GM18511 (cell line): ENCODE data around the gene PZP.
"Not testable (repeated sequence)": the region's sequence is repeated elsewhere in the genome, so short reads cannot be mapped to it uniquely, and the experiment has no call there.

ENCODE experiments used
- ATAC-seq: cut with Tn5 transposase; IDR thresholded peaks from one replicate; pipeline ENCODE4 v1.9.1; 2021; ENCODE audit warnings: mild to moderate bottlenecking, moderate library complexity; ENCODE audit not compliant: unreplicated experiment

PZP gene

DNA sequence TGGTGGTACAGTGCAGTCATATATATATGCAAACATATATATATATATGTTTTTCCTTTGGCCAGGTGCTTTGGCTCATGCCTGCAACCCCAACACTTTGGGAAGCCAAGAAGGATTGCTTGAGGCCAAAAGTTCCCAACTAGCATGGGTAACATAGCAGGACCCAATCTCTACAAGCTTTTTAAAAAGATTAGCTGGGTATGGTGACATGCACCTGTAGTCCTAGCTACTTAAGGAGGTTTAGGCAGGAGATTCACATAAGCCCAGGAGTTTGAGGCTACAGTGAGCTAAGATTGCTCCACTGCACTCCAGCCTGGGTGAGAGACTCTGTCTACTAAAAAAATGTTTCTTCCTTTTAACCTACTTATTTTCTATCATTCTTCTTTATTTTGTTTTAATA lies 10.2 kb downstream of the PZP start:
- no peak for ATAC-seq

DNA sequence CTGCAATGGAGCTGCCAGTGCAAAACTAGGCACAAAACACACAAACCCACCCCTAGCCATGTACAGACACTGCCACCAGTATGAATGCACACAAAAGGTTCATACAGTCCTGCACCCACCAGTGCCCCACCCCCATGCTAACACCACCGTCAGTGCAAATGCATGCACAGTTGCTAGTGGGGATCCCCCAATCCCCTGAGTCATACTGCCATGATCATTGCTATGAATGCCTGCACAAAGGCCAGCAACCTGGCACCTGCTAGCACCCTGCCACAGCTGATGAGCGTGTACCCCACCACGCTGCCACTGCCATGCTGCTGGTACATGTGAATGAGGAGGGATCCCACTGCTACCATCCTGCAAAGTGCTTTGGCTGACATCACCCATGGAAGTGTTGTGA lies 23.9 kb downstream of the PZP start:
- ATAC-seq, result no peak

DNA sequence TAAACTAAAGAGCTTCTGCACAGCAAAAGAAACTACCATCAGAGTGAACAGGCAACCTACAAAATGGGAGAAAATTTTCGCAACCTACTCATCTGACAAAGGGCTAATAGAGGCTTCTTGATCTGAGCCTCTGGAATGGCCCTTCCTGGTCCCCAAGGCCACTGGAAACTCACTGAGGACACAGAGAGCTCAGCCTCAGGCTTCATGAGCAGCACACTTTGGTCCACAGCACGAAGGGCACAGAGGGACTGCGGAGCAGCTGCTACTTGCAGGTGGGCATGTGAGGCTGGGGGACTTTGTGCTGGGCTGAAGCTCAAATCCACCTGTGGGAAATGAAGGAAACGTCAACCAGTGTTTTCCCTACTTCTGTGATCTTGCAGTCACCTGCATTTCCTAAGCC lies 27.4 kb downstream of the PZP start:
- no peak for ATAC-seq

GRCh38 chr12:9179781-9180180 lies 28.4 kb downstream of the PZP start:
- ATAC-seq, result no peak

DNA sequence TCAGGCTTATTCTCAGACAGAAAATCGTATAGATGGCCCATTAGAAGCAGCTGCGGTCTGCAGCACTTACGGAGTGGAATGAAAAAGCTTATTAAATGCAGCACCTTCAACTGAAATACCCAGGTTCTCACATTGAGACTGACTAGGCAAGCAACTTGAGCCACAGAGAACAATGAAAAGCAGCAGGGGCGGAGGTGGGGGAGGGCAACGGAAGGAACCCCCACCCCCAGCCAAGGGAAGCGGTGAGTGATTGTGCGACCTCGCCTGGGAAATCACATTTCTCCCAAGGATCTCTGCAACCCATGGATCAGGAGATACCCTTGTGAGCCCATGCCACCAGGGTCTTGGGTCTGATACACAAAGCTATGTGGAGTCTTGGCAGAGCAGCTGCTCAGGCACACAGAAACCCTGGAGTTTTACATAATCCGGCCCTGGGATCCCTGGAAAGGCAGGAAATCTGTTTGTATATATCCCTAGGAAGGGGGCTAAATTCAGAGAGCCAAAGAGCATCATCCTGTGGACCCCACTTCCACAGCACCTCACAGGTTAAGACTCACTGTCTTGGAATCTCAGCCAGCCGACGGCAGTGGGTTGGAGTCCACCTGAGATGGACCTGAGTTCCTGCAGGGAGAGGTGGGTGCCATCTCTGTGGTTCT lies 38.1 kb downstream of the PZP start:
- ATAC-seq, result no peak

DNA sequence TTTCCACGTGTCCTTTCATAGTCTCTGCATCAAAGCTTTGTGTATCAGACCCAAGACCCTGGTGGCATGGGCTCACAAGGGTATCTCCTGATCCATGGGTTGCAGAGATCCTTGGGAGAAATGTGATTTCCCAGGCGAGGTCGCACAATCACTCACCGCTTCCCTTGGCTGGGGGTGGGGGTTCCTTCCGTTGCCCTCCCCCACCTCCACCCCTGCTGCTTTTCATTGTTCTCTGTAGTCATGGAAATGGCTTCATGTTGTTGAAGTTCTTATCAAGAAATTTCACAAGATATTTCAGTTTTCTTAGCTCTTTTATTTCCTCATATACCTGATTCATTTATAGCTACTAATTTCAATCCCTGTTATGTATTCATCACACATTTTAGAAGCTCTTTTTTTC lies 40.9 kb downstream of the PZP start:
- not testable (repeated sequence) for ATAC-seq

DNA sequence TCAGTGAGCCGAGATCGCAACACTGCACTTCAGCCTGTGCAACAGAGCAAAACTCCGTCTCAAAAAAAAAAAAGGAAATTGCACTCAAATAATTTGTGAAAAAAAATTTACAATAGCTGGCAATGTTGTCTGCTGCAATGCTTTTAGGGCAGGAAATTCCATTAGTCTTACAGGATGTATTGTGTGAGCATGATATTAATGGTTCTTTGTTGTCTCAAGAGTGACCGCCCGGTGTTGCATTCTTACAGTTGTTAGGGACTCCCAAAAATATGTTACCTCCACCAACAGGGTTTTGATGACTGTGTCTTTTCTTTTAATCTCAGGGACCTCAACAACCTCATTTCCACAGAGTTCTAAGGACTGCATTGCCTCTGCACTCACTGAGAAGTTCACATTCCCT lies 44.8 kb downstream of the PZP start:
- ATAC-seq, result no peak

GRCh38 chr12:9156119-9156518 lies 52.1 kb downstream of the PZP start:
- no peak for ATAC-seq

DNA sequence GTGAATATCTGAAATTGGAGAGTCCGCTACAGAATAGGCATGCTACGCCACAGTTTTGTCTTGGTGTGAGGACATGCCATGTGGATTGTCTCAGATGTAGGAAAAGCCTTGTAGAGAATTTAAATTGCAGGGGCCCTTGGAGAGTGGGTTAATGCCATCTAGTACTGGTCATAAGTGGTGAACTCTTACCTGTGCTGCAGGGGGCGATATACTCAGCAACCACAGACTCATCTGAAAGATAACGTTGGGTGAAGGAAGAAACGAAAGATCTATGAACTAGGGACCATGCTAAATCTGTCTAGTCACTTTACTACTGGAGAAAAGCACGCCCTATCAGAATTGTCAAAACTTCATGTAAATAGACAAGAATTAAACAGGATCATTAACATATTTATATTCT lies 58.8 kb downstream of the PZP start:
- no peak for ATAC-seq

GRCh38 chr12:9148926-9149325 lies 59.3 kb downstream of the PZP start:
- no peak for ATAC-seq

- no peak for ATAC-seq
Measured at GRCh38 chr12:9147461-9147860, 60.7 kb downstream of the PZP start.

DNA sequence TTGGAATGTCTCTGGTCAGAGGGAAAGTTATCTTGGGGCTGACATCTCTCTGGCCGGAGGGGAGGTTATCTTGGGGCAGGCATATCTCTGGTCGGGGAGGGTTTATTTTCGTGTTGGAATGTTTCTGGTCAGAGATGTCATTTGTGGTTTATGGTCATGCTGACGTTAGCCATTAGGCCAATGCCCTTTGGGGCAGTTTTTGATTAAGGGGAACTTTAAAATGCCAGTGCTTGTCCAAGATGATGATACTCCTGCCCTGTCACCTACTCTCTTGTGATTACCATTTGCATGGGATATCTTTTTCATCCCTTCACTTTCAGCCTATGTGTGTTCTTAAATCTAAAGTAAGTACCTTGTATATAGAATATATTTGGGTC lies 63.5 kb downstream of the PZP start:
- no peak for ATAC-seq

GRCh38 chr12:9143929-9144729 lies 64.1 kb downstream of the PZP start:
- ATAC-seq, result no peak

DNA sequence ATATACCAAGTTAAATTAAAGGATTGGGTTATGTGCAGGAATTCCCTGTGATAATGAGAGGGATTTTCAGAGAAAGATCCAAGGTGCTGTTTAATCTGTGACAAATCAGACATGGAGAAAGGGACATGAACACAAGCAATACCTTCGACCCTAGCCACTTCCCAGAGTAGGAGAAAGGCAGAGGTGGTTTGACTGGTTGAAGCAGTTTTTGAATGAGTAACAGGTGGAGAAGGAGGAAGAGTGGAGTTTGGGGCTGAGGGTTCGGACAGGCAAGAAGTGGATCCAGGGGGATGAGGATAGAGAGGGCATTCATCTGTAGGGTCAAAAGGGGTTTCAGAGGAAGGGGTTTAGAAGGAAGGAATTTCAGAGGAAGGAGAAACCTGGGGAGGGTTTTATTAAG lies 65.1 kb downstream of the PZP start:
- no peak for ATAC-seq

DNA sequence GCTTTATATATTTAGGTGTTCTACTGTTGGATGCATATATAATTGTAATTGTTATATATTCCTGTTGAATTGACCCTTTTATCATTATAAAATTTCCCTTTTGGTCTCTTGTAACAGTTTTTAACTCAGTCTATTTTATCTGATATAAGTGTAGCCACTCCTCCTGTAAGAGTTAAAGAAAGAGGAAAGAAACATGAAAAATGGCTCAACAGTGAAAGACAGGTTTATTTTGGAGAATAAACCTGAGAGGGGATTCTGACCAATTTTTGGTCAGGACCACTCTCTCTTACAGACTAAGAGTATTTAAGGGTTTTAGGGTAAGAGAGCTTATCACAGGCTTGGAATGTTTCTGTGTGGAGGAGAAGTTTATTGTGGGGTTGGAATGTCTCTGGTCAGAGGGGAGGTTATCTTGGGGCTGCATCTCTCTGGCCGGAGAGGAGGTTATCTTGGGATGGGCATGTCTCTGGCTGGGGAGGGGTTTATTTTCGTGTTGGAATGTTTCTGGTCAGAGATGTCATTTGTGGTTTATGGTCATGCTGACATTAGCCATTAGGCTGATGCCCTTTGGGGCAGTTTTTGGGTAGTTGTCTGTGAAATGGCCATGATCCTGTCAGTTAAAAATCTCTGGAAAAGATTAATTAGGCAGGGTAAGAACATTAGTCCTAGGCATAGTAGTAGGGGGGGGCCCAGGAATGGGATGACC lies 68.5 kb downstream of the PZP start:
- ATAC-seq, result not testable (repeated sequence)

GRCh38 chr12:9135903-9136310 lies 72.3 kb downstream of the PZP start:
- no peak for ATAC-seq

- no peak for ATAC-seq
Measured at GRCh38 chr12:9134981-9135628, 73.1 kb downstream of the PZP start.

- no peak for ATAC-seq
Measured at GRCh38 chr12:9133216-9133916, 74.8 kb downstream of the PZP start.

GRCh38 chr12:9132008-9132535 lies 76.1 kb downstream of the PZP start:
- no peak for ATAC-seq

DNA sequence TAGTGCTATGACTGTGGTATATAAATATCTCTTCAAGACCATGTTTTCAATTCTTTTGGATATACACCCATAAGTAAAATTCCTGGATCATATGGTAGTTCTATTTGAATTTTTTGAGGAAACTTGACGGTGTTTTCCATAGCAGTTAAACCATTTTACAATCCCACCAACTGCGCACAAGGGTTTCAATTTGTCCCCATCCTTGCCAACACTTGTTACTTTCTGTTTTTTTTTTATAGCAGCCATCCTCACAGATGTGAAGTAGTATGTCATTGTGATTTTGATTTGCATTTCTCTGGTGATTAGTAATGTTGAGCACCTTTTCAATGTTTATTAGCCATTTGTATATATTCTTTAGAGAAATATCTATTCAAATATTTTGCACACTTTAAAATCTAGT lies 78.0 kb downstream of the PZP start:
- ATAC-seq, result no peak
